ENCODE data around the gene SLC66A2.

- TF ChIP-seq, protein P1, sequence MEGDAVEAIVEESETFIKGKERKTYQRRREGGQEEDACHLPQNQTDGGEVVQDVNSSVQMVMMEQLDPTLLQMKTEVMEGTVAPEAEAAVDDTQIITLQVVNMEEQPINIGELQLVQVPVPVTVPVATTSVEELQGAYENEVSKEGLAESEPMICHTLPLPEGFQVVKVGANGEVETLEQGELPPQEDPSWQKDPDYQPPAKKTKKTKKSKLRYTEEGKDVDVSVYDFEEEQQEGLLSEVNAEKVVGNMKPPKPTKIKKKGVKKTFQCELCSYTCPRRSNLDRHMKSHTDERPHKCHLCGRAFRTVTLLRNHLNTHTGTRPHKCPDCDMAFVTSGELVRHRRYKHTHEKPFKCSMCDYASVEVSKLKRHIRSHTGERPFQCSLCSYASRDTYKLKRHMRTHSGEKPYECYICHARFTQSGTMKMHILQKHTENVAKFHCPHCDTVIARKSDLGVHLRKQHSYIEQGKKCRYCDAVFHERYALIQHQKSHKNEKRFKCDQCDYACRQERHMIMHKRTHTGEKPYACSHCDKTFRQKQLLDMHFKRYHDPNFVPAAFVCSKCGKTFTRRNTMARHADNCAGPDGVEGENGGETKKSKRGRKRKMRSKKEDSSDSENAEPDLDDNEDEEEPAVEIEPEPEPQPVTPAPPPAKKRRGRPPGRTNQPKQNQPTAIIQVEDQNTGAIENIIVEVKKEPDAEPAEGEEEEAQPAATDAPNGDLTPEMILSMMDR (IDR thresholded peaks at IDR 0.05) = no peak
- TF ChIP-seq POLR2A (IDR thresholded peaks at IDR 0.05) = no peak
These were observed 95.1 kb downstream of the SLC66A2 start for GRCh38 chr18:79856119-79857007.
